ENCODE results near the gene FAM234A.
"Not testable (repeated sequence)": the region's sequence is repeated elsewhere in the genome, so short reads cannot be mapped to it uniquely, and the experiment has no call there.

The FAM234A gene

DNA sequence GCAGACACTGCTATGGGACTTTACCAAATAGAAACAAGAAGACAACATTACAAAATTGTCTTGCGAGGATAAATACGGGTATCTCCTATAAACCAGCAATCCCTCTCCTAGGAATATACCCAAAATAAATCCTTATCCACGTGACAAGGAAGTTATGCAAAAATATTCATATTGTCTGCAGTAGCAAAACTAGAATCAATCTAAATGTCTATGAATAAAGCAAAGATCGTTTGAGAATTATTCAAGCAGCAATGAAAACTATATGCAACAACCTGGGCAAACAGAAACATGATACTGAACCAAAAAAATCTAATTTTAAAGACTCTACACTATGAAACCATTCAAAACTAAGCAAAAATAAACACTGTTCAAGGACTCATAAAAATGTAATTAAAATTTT lies 14.6 kb upstream of the FAM234A start:
- H3K27ac ChIP-seq, result no peak overlapping the region
- TF ChIP-seq, protein P1, sequence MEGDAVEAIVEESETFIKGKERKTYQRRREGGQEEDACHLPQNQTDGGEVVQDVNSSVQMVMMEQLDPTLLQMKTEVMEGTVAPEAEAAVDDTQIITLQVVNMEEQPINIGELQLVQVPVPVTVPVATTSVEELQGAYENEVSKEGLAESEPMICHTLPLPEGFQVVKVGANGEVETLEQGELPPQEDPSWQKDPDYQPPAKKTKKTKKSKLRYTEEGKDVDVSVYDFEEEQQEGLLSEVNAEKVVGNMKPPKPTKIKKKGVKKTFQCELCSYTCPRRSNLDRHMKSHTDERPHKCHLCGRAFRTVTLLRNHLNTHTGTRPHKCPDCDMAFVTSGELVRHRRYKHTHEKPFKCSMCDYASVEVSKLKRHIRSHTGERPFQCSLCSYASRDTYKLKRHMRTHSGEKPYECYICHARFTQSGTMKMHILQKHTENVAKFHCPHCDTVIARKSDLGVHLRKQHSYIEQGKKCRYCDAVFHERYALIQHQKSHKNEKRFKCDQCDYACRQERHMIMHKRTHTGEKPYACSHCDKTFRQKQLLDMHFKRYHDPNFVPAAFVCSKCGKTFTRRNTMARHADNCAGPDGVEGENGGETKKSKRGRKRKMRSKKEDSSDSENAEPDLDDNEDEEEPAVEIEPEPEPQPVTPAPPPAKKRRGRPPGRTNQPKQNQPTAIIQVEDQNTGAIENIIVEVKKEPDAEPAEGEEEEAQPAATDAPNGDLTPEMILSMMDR (conservative IDR thresholded peaks at IDR 0.05), result no peak

DNA sequence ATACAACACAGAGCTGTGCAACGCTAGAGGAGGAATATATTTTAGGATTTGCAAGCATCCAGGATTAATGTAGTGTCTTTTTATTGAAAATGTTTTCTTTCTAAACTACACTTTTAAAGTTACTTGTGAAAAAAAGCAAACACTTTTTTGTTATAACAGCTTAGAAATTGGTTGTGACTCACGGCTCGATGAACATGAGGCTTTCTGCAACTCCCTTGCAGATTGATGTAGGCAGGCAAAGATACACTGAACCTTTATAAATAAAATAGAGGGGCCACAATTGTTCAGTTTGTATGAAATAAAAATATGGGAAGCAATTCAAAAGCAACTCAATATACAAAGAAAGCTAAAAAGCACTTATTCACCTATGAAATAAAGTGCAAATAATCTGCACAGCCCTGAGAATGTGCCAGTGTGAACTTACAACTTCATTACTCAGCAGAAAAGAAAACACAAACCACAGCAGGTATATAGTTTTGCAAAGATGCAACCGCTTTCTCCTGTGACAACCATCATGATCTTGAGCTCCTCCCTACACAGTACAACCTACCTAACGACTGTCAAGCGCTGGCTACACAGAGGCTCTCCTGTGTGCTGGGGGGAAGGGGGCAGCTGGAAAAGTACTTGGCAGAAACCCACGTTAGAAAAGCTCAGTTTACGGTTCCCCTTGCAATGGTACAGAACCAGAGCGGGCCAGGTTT lies 6.3 kb upstream of the FAM234A start:
- H3K27ac ChIP-seq, result peak overlapping the region; percentile 83
- TF ChIP-seq, protein P1 (conservative IDR thresholded peaks at IDR 0.05), result no peak

DNA sequence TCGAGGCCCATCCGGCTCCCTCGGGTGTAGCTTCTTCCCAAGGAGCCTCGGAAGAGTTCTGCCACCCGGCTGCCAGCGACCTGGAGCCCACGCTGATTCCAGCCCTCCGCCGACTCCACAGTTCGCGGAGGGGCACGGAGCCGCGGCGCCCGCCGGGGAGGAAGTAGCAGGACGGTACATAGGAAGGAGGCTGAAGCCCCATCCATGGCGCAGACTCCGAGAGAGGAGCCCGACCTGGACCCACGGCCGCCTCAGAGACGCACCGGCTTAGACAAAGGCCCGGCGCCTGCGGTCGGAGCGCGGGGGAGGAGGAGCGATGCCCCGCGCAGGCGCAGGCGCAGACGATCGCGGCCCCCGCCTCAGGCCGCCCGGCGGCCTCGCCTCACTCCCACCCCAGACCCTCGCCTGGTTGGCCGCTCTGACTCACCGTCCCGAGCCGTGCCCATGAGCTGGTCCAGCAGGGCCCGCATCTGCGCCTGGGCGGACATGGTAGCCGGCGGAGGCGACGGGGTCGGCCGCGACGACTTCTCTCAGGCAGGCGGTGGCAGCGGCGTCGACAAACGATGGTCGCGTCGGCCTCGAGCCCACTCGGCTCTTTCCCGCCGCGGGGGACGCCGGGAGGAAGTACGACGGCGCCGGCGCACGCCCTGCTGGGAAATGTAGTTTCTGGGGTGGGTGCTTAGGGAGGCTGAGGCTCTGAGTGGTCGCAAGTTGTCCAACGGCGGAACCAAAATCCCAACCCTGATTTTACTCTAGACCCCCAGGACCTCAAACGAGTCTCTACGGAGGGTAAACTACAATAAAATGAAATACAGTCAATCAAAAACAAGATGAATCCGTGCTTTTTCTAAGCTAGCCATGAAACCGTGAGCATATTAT lies 5.5 kb upstream of the FAM234A start, which contains the start of gene LUC7L:
LUC7L (minus strand) TSS at position 598 of the 879 bp plus-strand sequence; CDS start at position 488, 110 bp downstream.
- peak within 1 kb of the TSS; percentile 83 for H3K27ac ChIP-seq
- TF ChIP-seq, protein P1 (conservative IDR thresholded peaks at IDR 0.05), result no peak

DNA sequence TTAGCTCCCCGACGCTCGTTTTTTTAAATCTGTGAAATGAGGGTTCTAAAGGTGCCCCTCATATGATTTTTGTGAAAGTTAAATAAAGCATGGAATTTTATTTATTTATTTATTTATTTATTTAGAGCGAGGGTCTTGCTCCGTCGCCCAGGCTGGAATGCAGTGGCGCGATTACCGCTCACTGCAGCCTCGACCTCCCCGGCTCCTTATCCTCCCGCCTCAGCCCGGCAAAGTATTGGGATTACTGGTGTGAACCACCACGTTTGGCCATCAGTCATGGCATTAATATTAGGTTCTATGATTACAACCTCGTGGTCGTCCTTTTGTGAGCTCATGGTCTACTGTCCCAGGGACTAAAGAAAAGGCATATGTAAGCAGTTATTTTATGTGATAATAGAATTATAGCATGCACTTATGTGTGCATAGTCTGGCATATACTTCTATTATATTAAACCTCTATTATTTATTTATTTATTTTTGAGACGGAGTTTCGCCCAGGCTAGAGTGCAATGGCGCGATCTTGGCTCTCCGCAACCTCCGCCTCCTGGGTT lies 4.8 kb upstream of the FAM234A start:
- TF ChIP-seq, protein P1 (conservative IDR thresholded peaks at IDR 0.05), result no peak
- H3K27ac ChIP-seq, result peak overlapping the region; percentile 83

- H3K27ac ChIP-seq, result not testable (repeated sequence)
Observed at GRCh38 chr16:230351-230750, 4.3 kb upstream of the FAM234A start.

GRCh38 chr16:230949-231348 lies 3.7 kb upstream of the FAM234A start:
- H3K27ac ChIP-seq, result no peak overlapping the region
- TF ChIP-seq, protein P1 (conservative IDR thresholded peaks at IDR 0.05), result no peak

GRCh38 chr16:239948-240277 lies 5.3 kb downstream of the FAM234A start:
- H3K27ac ChIP-seq, result no peak overlapping the region
- TF ChIP-seq, protein P1 (conservative IDR thresholded peaks at IDR 0.05), result no peak

All from VCaP (cell line).